Aorta (tissue), 5 donors: ENCODE measurements around the gene ETV7. TPM values are rescaled to one million over a fixed set of nuclear protein-coding genes. Genes with fewer than 3 reads are reported as not detected.

Experiments
- ATAC-seq: fragments of 200-7000 bp; cut with Tn5 transposase; one replicate; pipeline ENCODE4 v1.9.1; 2022; ENCODE audit warnings: moderate library complexity; ENCODE audit not compliant: low FRiP score
- DNase-seq, 2 donors: peaks; one replicate each; pipeline ENCODE4 v3.0.0-alpha.2; 2020
- H3K27ac ChIP-seq, 2 donors: one replicate each; pipeline ENCODE4 v1.5.1; 2013; ENCODE audit warnings: low read length in 2 of 2, mild to moderate bottlenecking in 2 of 2, moderate library complexity in 2 of 2, control low read depth in 1 of 2, inconsistent platforms in 1 of 2, low read depth in 1 of 2
- H3K27me3 ChIP-seq, 2 donors: one replicate each; pipeline ENCODE4 v1.6.1; 2013; ENCODE audit warnings: control low read depth in 1 of 2, low read length in 1 of 2, mild to moderate bottlenecking in 1 of 2, moderate library complexity in 1 of 2; ENCODE audit not compliant: insufficient read depth in 2 of 2, control insufficient read depth in 1 of 2
- H3K36me3 ChIP-seq, 2 donors: one replicate each; pipeline ENCODE4 v1.6.1; 2013; ENCODE audit warnings: control low read depth in 1 of 2, low read length in 1 of 2, mild to moderate bottlenecking in 1 of 2; ENCODE audit not compliant: insufficient read depth in 2 of 2, control insufficient read depth in 1 of 2
- H3K4me1 ChIP-seq, 2 donors: one replicate each; pipeline ENCODE4 v1.6.1; 2013; ENCODE audit warnings: low read length in 2 of 2, control low read depth in 1 of 2, mild to moderate bottlenecking in 1 of 2, moderate library complexity in 1 of 2; ENCODE audit not compliant: insufficient read depth in 2 of 2, control insufficient read depth in 1 of 2
- H3K4me3 ChIP-seq, 2 donors: one replicate each; pipeline ENCODE4 v1.5.1; 2013; ENCODE audit warnings: low read length in 2 of 2, control low read depth in 1 of 2, mild to moderate bottlenecking in 1 of 2
- H3K9me3 ChIP-seq: one replicate; pipeline ENCODE4 v1.6.1; 2013; ENCODE audit warnings: mild to moderate bottlenecking, low read length; ENCODE audit not compliant: control insufficient read depth
- WGBS, 2 donors: extraction: QIAGEN DNeasy Blood & Tissue Kit; methylation state at CpG; one replicate each; pipeline ENCODE4 v1.1.7; 2013; 5-methylcytosine and 5-hydroxymethylcytosine counted together
- intact Hi-C, 2 donors: fragments of 100-400 bp; cut with DNase I; formaldehyde crosslinking; loops; one replicate each; pipeline versions ENCODE4 v1.14.2 to v1.15.0; 2022
- polyA plus RNA-seq, 2 donors: library from polyadenylated mRNA; stranded (reverse); fragments of 200-250 nt; gene quantifications; one replicate each; pipeline ENCODE4 v1.2.3, GENCODE V29; 2013
- total RNA-seq, 2 donors: library from RNA; stranded (reverse); fragmentation: NEBNext Ultra II Directional; extraction: Animal tissue kit (Norgen Biotek cat#: 25700); gene quantifications; one replicate each; pipeline ENCODE4 v1.2.1, GENCODE V29; 2021
- donor health status: healthy with polysubstance abuse.
- donor health status: Bipolar disorder and iron deficiency.
- donor health status: DM: no; HTN: no; CAD: no.
- donor health status: DM: no; HTN: no; CAD: no.
- donor health status: DM: yes; HTN: yes; CAD: no.

The ETV7 gene
- total and polyA plus RNA-seq, 4 donors, result 2.2 to 5.4 (median 3.1) TPM

DNA sequence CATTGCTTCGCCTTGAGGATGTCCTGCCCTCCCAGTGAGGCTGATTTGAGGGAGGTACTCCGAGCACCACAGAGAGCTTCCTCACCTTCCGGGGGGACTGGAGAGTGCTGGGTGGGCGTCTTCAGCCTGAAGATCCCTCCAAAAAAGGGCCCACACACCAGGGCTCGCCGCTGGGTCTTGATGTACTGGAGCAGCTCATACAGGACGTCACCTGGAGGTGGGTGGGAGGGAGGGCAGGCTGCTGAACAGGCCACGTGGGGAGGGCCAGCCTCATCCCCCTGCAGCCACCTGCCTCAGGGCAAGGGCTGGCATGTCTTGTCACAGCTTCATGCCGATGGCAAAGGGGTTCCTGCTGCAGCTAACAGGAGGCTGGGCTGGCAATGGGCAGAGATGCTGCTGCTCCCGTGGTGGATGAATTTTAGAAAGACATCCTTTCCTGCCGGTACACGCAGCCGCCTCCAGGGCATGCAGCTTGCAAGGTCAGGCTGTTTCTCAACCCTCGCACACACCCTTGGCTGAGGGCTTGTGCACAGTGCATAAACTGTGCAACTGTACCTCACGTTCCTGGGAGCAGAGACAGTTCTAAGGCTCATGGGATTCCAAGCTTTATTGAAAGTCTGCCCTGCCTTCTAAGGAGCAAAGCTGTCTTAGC is 14.0 kb downstream of the ETV7 start:
- Histone ChIP-seq H3K27ac (no peak overlapping the region), H3K27me3 (no peaks in the 10 kb centered on the region), H3K4me1 (peaks cover 0 to 3% of the 10 kb centered on the region in 2 donors), H3K9me3 (no peaks in the 10 kb centered on the region), H3K4me3 (no peak overlapping the region), H3K36me3 (no peaks in the 10 kb centered on the region)
- WGBS, 2 donors, result 70 to 81% methylated on average over 15 of the region's 15 CpGs
- no peak for ATAC-seq
- intact Hi-C loops, result no loop called here
- peak in 1 of 2 donors; percentile 67 for DNase-seq

GRCh38 chr6:36372088-36372487 is 15.4 kb downstream of the ETV7 start:
- ATAC-seq (no peak), DNase-seq (peak in 1 of 2 donors; percentile 48)
- Histone ChIP-seq H3K27ac (no peak overlapping the region), H3K9me3 (no peaks in the 10 kb centered on the region), H3K4me3 (no peak overlapping the region), H3K27me3 (no peaks in the 10 kb centered on the region), H3K36me3 (peaks cover 2 to 4% of the 10 kb centered on the region in 2 donors), H3K4me1 (peaks cover 0 to 3% of the 10 kb centered on the region in 2 donors)
- intact Hi-C loops, result no loop called here
- WGBS, 2 donors, result 96 to 98% methylated on average over 6 of the region's 6 CpGs

DNA sequence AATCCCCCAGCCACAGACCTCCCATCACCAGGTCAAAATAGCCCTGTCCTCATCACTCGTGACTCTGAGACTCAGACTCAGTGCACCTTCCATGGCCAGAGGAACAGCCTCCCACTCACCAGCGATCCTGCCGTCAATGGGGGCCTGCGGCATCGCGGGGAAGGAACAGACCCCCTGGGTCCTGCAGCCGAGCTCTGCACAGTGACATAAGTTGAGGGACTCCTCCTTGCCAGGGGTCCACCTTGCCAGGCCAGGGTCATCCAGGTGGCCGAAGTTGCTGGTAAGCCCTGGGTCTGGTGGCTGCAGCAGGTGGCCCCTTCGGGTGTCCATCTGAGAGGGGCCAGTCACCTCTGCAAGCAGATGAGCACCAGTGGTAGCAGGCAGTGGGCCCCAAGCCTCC is 16.3 kb downstream of the ETV7 start:
- 94% methylated on average over 9 of the region's 9 CpGs for WGBS, 2 donors
- DNase-seq, result peak in 1 of 2 donors; percentile 62
- no peaks in the 10 kb centered on the region for H3K27me3 ChIP-seq
- peaks cover 2 to 4% of the 10 kb centered on the region in 2 donors for H3K36me3 ChIP-seq
- intact Hi-C loops, result no loop called here
- no peak overlapping the region for H3K4me3 ChIP-seq
- H3K27ac ChIP-seq, result no peak overlapping the region
- ATAC-seq, result no peak
- no peaks in the 10 kb centered on the region for H3K4me1 ChIP-seq
- no peaks in the 10 kb centered on the region for H3K9me3 ChIP-seq

DNA sequence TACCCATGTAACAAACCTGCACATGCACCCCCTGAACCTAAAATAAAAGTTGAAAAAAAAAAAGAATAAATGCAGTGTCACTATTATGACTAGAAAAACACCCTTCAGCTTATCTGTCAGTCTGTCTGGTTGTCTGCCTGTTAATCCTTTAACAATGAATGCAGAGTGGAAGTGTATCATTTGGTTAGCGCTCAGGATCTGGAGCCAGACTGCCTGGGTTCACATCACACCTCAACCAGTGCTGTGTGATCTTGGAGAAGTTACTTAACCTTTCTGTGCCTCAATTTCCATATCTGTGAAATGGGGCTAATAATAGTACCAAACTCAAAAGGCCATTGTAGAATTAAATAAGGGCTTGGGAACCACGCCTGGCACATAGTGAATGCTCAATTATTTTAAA is 16.8 kb downstream of the ETV7 start:
- H3K4me1 ChIP-seq, result no peaks in the 10 kb centered on the region
- H3K27me3 ChIP-seq, result no peaks in the 10 kb centered on the region
- H3K36me3 ChIP-seq, result peaks cover 2 to 4% of the 10 kb centered on the region in 2 donors
- no peak for DNase-seq
- intact Hi-C loops, result no loop called here
- 96 to 98% methylated on average over 2 of the region's 2 CpGs for WGBS, 2 donors
- H3K27ac ChIP-seq, result no peak overlapping the region
- H3K4me3 ChIP-seq, result no peak overlapping the region
- no peaks in the 10 kb centered on the region for H3K9me3 ChIP-seq
- no peak for ATAC-seq

- Histone ChIP-seq H3K4me3 (no peak overlapping the region), H3K27me3 (no peaks in the 10 kb centered on the region), H3K27ac (no peak overlapping the region), H3K4me1 (no peaks in the 10 kb centered on the region), H3K36me3 (peaks cover 2 to 4% of the 10 kb centered on the region in 2 donors), H3K9me3 (no peaks in the 10 kb centered on the region)
- 91 to 92% methylated on average over 14 of the region's 14 CpGs for WGBS, 2 donors
- DNase-seq, result peak in 1 of 2 donors; percentile 31
- intact Hi-C loops, result loop anchor here (5.0 to 10.0 kb wide), 2 partner anchors 154 to 247 kb away; no protein-coding TSS in a partner anchor
- no peak for ATAC-seq
Observed at GRCh38 chr6:36368921-36369865, 18.3 kb downstream of the ETV7 start.

- no peak overlapping the region for H3K27ac ChIP-seq
- peaks cover 2 to 4% of the 10 kb centered on the region in 2 donors for H3K36me3 ChIP-seq
- H3K4me3 ChIP-seq, result no peak overlapping the region
- DNase-seq (no peak), ATAC-seq (no peak)
- H3K4me1 ChIP-seq, result no peaks in the 10 kb centered on the region
- H3K27me3 ChIP-seq, result no peaks in the 10 kb centered on the region
- intact Hi-C loops, result loop anchor here (5.0 to 10.0 kb wide), 2 partner anchors 154 to 246 kb away; no protein-coding TSS in a partner anchor
- WGBS, 2 donors, result 75 to 79% methylated on average over 1 of the region's 1 CpG
- no peaks in the 10 kb centered on the region for H3K9me3 ChIP-seq
Observed at GRCh38 chr6:36368421-36368820, 19.0 kb downstream of the ETV7 start.

DNA sequence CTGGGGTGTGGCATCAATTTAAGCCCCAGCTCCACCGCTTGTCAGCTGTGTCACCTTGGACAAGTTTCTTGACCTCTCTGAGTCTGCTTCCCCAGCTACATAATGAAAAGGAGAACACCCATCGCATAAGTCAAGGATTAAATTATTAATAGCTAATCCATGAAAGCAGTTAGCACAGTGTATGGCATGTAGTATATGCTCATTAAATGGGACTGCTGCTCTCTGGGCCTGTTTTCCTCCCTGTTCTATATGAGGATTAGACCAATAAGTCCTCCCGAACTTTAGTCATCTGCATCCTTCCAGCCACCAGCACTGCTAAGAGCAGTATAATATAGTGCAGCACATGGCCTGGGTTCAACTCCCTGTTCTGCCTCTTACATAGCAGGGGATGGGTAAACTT is 19.7 kb downstream of the ETV7 start:
- intact Hi-C loops, result loop anchor here (5.0 to 10.0 kb wide), 2 partner anchors 153 to 245 kb away; no protein-coding TSS in a partner anchor
- DNase-seq (peak in 1 of 2 donors; percentile 13), ATAC-seq (no peak)
- 93 to 97% methylated on average over 3 of the region's 3 CpGs for WGBS, 2 donors
- Histone ChIP-seq H3K36me3 (peaks cover 2 to 4% of the 10 kb centered on the region in 2 donors), H3K27ac (no peak overlapping the region), H3K9me3 (no peaks in the 10 kb centered on the region), H3K4me3 (no peak overlapping the region), H3K27me3 (no peaks in the 10 kb centered on the region), H3K4me1 (no peaks in the 10 kb centered on the region)

- Histone ChIP-seq H3K27me3 (no peaks in the 10 kb centered on the region), H3K36me3 (peaks cover 2 to 4% of the 10 kb centered on the region in 2 donors), H3K4me1 (no peaks in the 10 kb centered on the region), H3K9me3 (no peaks in the 10 kb centered on the region), H3K4me3 (no peak overlapping the region), H3K27ac (no peak overlapping the region)
- no peak for ATAC-seq
- 79% methylated on average over 17 to 19 of the region's 19 CpGs for WGBS, 2 donors
- intact Hi-C loops, result loop anchor here (5.0 to 10.0 kb wide), 2 partner anchors 150 to 243 kb away; no protein-coding TSS in a partner anchor
- DNase-seq, result peak in 1 of 2 donors; percentile 72
Observed at GRCh38 chr6:36364669-36365479, 22.6 kb downstream of the ETV7 start.
